Occipital lobe (tissue), 2 donors: ENCODE data around the gene UNC93B1. TPM values are rescaled to one million over a fixed set of nuclear protein-coding genes. Genes with fewer than 3 reads are reported as not detected.

Experiments used
- DNase-seq: peaks from one replicate; lab custom pipeline; 2025; lab: John Stamatoyannopoulos, UW
- total RNA-seq: library from RNA; depleted of rRNA; stranded (reverse); fragments of >200 nt; gene quantifications from one replicate; pipeline ENCODE4 v1.2.3, GENCODE V29; 2014

Gene UNC93B1
- total RNA-seq, 1 donor from 2014 or later: 4.1 TPM

DNA sequence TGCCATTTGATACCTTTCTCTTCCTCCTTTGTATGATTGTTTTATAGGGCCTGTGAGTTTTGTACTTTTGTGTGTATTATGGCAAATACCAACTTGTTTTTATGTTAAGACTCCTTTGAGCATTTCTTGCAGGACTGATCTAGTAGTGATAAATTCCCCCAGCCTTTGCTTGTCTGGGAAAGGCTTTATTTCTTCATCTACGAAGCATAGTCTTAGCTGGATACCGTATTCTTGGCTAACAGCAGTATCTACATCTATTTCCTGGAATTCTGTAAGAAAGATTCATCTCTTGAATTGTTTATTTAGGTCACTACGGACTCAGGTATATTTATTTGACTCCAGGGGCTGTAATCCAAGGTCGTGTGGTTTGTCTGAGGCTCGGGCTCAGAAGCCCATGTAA is 20.6 kb upstream of the UNC93B1 start:
- DNase-seq: no peak

GRCh38 chr11:68022531-68022930 is 18.6 kb upstream of the UNC93B1 start:
- no peak for DNase-seq

- DNase-seq: no peak
Observed at GRCh38 chr11:68021167-68021787, 17.4 kb upstream of the UNC93B1 start.

DNA sequence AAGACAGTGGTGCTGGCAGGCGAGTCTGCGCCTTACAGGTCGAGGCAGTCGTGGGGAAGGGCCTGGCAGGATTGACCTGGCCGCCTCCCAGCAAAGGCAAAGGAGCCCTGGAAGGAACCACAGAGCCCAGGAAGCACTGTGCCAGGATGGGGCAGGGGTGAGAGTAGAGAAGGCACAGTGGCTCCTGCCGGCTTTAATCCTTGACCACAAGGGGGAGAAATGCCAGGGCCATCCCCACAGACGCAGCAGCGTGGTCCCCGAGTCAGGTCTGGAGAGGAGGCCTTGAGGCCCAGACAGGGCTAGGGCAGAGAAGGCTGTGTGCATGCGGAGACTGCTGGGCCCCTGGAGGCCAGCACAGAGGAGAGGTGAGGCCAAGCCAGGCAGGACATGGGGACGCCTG is 16.7 kb upstream of the UNC93B1 start:
- DNase-seq: no peak

GRCh38 chr11:68019486-68019885 is 15.6 kb upstream of the UNC93B1 start:
- no peak for DNase-seq

- no peak for DNase-seq
Observed at GRCh38 chr11:68018730-68019190, 14.9 kb upstream of the UNC93B1 start.

DNA sequence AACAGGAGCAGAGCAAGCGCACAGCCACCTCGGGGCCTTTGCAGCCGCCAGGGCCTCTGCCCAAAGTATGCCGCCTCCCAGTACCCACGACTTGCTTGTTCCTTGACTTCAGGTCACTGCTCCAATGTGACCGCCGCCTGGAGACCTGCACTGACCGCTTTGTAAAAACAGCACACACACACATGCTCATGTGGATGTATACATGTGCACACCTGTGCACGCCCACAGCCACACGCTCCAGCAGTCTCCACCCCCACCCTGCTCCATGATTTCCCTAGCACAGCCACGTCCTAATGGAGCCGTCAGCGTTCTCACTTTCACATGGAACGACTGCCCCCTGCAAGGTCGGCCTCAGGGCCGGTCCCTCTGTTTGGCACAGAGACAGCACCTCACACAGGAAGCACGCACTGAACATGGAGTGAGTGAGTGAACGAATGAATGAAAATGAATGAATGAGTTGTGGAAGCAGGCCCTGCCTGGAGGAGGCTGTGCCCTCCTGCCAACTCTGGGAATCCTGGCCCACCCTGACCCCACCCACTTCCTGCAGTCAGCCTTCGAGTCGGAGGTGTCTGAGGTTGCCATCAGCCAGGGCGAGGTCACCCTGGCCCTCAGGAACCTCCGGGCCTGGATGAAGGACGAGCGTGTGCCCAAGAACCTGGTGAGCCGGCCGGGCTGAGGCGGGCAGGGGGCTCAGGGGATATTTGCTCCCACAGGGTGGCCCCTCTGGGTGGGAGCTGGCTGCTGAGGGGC is 14.3 kb upstream of the UNC93B1 start:
- no peak for DNase-seq

- no peak for DNase-seq
Observed at GRCh38 chr11:68016904-68017817, 13.3 kb upstream of the UNC93B1 start.

- DNase-seq: no peak
Observed at GRCh38 chr11:68016161-68016903, 12.4 kb upstream of the UNC93B1 start.

DNA sequence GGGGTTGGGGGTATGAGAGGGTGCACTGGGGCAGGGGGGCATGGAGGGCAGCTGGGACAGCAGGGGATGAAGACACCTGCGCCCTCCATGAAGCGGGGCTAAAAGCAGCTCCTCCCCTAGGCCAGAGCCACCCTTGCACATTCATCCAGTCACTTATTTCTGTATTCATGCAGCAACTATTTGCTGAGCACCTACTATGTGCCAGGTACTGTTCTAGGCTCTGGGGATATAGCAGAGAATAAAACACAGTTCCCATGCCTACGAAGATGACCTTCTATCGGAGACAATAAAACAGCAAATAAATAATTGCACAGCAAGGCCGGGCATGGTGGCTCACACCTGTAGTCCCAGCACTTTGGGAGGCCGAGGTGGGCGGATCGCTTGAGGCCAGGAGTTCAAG is 11.6 kb upstream of the UNC93B1 start:
- no peak for DNase-seq

- no peak for DNase-seq
Observed at GRCh38 chr11:68014947-68015447, 11.1 kb upstream of the UNC93B1 start.

- DNase-seq: no peak
Observed at GRCh38 chr11:68014157-68014946, 10.5 kb upstream of the UNC93B1 start.

- DNase-seq: no peak
Observed at GRCh38 chr11:68013611-68014156, 9.8 kb upstream of the UNC93B1 start.

GRCh38 chr11:68012843-68013610 is 9.1 kb upstream of the UNC93B1 start:
- no peak for DNase-seq

GRCh38 chr11:68012044-68012842 is 8.3 kb upstream of the UNC93B1 start:
- no peak for DNase-seq

- DNase-seq: no peak
Observed at GRCh38 chr11:68011051-68011943, 7.4 kb upstream of the UNC93B1 start.
